Urinary bladder (tissue), 4 donors: ENCODE results near the gene KNG1. TPM values are rescaled to one million over a fixed set of nuclear protein-coding genes. Genes with fewer than 3 reads are reported as not detected.

Experiments
- DNase-seq: peaks from one replicate; pipeline ENCODE4 v3.0.0-alpha.2; 2015; ENCODE audit errors: extremely low spot score
- H3K27ac ChIP-seq: one replicate; pipeline ENCODE4 v1.5.1; 2013; ENCODE audit warnings: low read depth, mild to moderate bottlenecking, moderate library complexity
- H3K36me3 ChIP-seq: one replicate; pipeline ENCODE4 v1.6.1; 2013; ENCODE audit warnings: mild to moderate bottlenecking, moderate library complexity; ENCODE audit not compliant: insufficient read depth
- H3K4me1 ChIP-seq: one replicate; pipeline ENCODE4 v1.6.1; 2013; ENCODE audit warnings: mild to moderate bottlenecking, moderate library complexity; ENCODE audit not compliant: insufficient read depth
- H3K4me3 ChIP-seq: one replicate; pipeline ENCODE4 v1.5.1; 2013; ENCODE audit warnings: low read depth, low read length
- WGBS: extraction: QIAGEN DNeasy Blood & Tissue Kit; methylation state at CpG from one replicate; pipeline ENCODE4 v1.1.7; 2013; 5-methylcytosine and 5-hydroxymethylcytosine counted together
- polyA plus RNA-seq: library from polyadenylated mRNA; stranded (reverse); fragments of 200-250 nt; gene quantifications from one replicate; pipeline ENCODE4 v1.2.3, GENCODE V29; 2013
- total RNA-seq: library from RNA; depleted of rRNA; stranded (reverse); fragments of >200 nt; gene quantifications from one replicate; pipeline ENCODE4 v1.2.3, GENCODE V29; 2014
- donor health status: healthy with polysubstance abuse.
- donor health status: healthy.

Gene KNG1
- total and polyA plus RNA-seq, 2 donors, result 0.37 TPM; not detected in 1

GRCh38 chr3:186742618-186743380 is 25.6 kb downstream of the KNG1 start:
- no peaks in the 10 kb centered on the region for H3K36me3 ChIP-seq
- DNase-seq, result no peak
- 66% methylated on average over 7 of the region's 7 CpGs for WGBS
- no peaks in the 10 kb centered on the region for H3K4me1 ChIP-seq
- no peak overlapping the region for H3K4me3 ChIP-seq
- no peak overlapping the region for H3K27ac ChIP-seq

DNA sequence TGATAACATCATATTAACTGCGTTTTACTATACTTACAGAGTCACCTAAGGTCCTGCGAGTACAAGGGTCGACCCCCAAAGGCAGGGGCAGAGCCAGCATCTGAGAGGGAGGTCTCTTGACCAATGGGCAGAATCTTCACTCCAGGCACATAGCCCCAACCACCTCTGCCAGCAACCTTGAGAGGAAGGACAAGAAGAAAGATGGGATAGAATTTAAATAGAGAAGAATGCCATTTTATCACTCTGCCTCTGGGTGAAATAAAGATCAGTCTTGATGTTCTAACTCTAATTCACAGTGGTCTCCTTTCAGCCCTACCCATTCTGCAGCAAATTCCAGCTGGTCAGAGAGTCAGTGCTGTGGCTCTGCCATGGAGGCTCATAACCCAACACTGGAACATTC is 26.5 kb downstream of the KNG1 start:
- WGBS, result 59% methylated on average over 3 of the region's 3 CpGs
- H3K27ac ChIP-seq, result no peak overlapping the region
- DNase-seq, result no peak
- H3K36me3 ChIP-seq, result no peaks in the 10 kb centered on the region
- no peak overlapping the region for H3K4me3 ChIP-seq
- H3K4me1 ChIP-seq, result no peaks in the 10 kb centered on the region

GRCh38 chr3:186746008-186746407 is 28.8 kb downstream of the KNG1 start:
- no peaks in the 10 kb centered on the region for H3K4me1 ChIP-seq
- H3K4me3 ChIP-seq, result no peak overlapping the region
- H3K27ac ChIP-seq, result no peak overlapping the region
- WGBS, result 17% methylated on average over 10 of the region's 10 CpGs
- no peaks in the 10 kb centered on the region for H3K36me3 ChIP-seq
- DNase-seq, result peak; percentile 49

DNA sequence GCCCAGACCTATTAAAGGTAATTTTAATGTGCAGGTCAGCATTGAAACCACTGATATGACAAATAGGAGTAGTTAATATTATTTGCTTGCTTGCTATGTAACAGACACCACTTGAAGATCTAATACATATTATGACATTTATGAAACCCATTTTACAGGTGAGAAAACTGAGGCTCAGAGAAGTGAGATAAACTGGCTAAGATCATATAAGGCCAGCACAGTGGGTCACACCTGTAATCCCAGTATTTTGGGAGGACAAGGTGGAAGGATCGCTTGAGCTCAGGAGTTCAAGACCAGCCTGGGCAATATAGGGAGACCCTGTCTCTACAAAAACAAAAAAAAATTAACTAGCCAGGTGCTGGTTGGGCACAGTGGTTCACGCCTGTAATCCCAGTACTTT is 33.2 kb downstream of the KNG1 start:
- Histone ChIP-seq H3K27ac (no peak overlapping the region), H3K36me3 (no peaks in the 10 kb centered on the region), H3K4me3 (no peak overlapping the region), H3K4me1 (no peaks in the 10 kb centered on the region)
- DNase-seq, result no peak
- WGBS, result 94% methylated on average over 2 of the region's 2 CpGs

GRCh38 chr3:186751480-186751879 is 34.3 kb downstream of the KNG1 start:
- DNase-seq, result no peak
- WGBS, result 57% methylated on average over 3 of the region's 3 CpGs

GRCh38 chr3:186754006-186754405 is 36.8 kb downstream of the KNG1 start:
- H3K36me3 ChIP-seq, result no peaks in the 10 kb centered on the region
- 72% methylated on average over 7 of the region's 7 CpGs for WGBS
- no peaks in the 10 kb centered on the region for H3K4me1 ChIP-seq
- H3K4me3 ChIP-seq, result no peak overlapping the region
- DNase-seq, result no peak
- H3K27ac ChIP-seq, result no peak overlapping the region

More at GRCh38 chr3:186751480-186751879, 34.3 kb downstream of the KNG1 start:
- H3K36me3 ChIP-seq, result no peaks in the 10 kb centered on the region
- H3K4me1 ChIP-seq, result no peaks in the 10 kb centered on the region
- no peak overlapping the region for H3K27ac ChIP-seq
- H3K4me3 ChIP-seq, result no peak overlapping the region

DNA sequence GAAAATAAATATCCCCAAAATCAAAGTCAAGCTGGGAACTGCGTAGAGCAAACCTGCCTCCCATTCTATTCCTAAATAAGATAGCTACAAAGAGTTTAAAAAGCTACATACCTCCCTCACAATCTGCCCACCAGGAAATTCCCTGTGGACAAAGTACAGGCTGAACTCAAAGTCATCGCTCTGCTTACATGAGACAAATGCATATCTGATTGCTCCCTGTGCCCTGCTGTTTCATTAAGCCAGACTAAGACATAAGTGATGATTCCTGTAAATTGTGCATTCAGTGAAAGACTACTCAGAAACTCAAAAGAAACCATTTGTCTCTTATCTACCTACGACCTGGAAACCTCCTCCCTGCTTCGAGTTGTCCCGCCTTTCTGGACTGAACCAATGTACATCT is 37.7 kb downstream of the KNG1 start:
- no peaks in the 10 kb centered on the region for H3K36me3 ChIP-seq
- DNase-seq, result no peak
- H3K27ac ChIP-seq, result no peak overlapping the region
- H3K4me1 ChIP-seq, result no peaks in the 10 kb centered on the region
- WGBS, result 86% methylated on average over 5 of the region's 5 CpGs
- no peak overlapping the region for H3K4me3 ChIP-seq

GRCh38 chr3:186757214-186757613 is 40.1 kb downstream of the KNG1 start:
- 76% methylated on average over 8 of the region's 8 CpGs for WGBS
- no peak for DNase-seq
- no peaks in the 10 kb centered on the region for H3K4me1 ChIP-seq
- no peak overlapping the region for H3K4me3 ChIP-seq
- H3K36me3 ChIP-seq, result no peaks in the 10 kb centered on the region
- H3K27ac ChIP-seq, result no peak overlapping the region

GRCh38 chr3:186757686-186758220 is 40.6 kb downstream of the KNG1 start:
- Histone ChIP-seq H3K4me3 (no peak overlapping the region), H3K27ac (no peak overlapping the region), H3K4me1 (no peaks in the 10 kb centered on the region), H3K36me3 (no peaks in the 10 kb centered on the region)
- DNase-seq, result no peak
- WGBS, result 61% methylated on average over 8 of the region's 8 CpGs

GRCh38 chr3:186759231-186759930 is 42.2 kb downstream of the KNG1 start:
- Histone ChIP-seq H3K4me1 (no peaks in the 10 kb centered on the region), H3K36me3 (no peaks in the 10 kb centered on the region), H3K4me3 (no peak overlapping the region), H3K27ac (no peak overlapping the region)
- DNase-seq, result no peak
- WGBS, result 76% methylated on average over 11 of the region's 11 CpGs

GRCh38 chr3:186760141-186760833 is 43.1 kb downstream of the KNG1 start:
- H3K4me1 ChIP-seq, result no peaks in the 10 kb centered on the region
- no peak for DNase-seq
- no peak overlapping the region for H3K4me3 ChIP-seq
- 94% methylated on average over 10 of the region's 10 CpGs for WGBS
- no peak overlapping the region for H3K27ac ChIP-seq
- H3K36me3 ChIP-seq, result no peaks in the 10 kb centered on the region

- H3K4me1 ChIP-seq, result no peaks in the 10 kb centered on the region
- 92% methylated on average over 8 of the region's 8 CpGs for WGBS
- H3K36me3 ChIP-seq, result no peaks in the 10 kb centered on the region
- no peak overlapping the region for H3K4me3 ChIP-seq
- DNase-seq, result no peak
- H3K27ac ChIP-seq, result no peak overlapping the region
Observed at GRCh38 chr3:186760897-186761447, 43.8 kb downstream of the KNG1 start.

GRCh38 chr3:186772281-186772694 is 55.1 kb downstream of the KNG1 start:
- H3K4me3 ChIP-seq, result peak overlapping the region; percentile 45
- no peak for DNase-seq
- H3K4me1 ChIP-seq, result no peaks in the 10 kb centered on the region
- H3K27ac ChIP-seq, result no peak overlapping the region
- 4% methylated on average over 26 of the region's 26 CpGs for WGBS
- H3K36me3 ChIP-seq, result no peaks in the 10 kb centered on the region
